ENCODE results near the gene USP40.

Gene USP40

GRCh38 chr2:233458826-233459225, 107.8 kb downstream of the USP40 start:
- Histone ChIP-seq H3K27ac (no peak overlapping the region), H3K36me3 (peaks cover 100% of the 10 kb centered on the region)

GRCh38 chr2:233458031-233458610, 108.5 kb downstream of the USP40 start:
- TF ChIP-seq CTCF (IDR thresholded peaks at IDR 0.05), result no peak
- Histone ChIP-seq H3K9me3 (no peaks in the 10 kb centered on the region), H3K27me3 (no peaks in the 10 kb centered on the region), H3K4me1 (ENCODE audit: control insufficient read depth in 1 of 2, insufficient read depth in 1 of 2, low read depth in 1 of 2, low read length in 1 of 2) (no peaks in the 10 kb centered on the region), H3K4me3 (ENCODE audit: low read depth in 1 of 2, low read length in 1 of 2) (no peak overlapping the region), H3K27ac (no peak overlapping the region), H3K36me3 (peaks cover 100% of the 10 kb centered on the region)

More at GRCh38 chr2:233458826-233459225, 107.8 kb downstream of the USP40 start:
- H3K27me3 ChIP-seq, result no peaks in the 10 kb centered on the region
- H3K9me3 ChIP-seq, result no peaks in the 10 kb centered on the region
- TF ChIP-seq CTCF (IDR thresholded peaks at IDR 0.05), result no peak
- H3K4me1 ChIP-seq (ENCODE audit: control insufficient read depth in 1 of 2, insufficient read depth in 1 of 2, low read depth in 1 of 2, low read length in 1 of 2), result no peaks in the 10 kb centered on the region
- no peak overlapping the region for H3K4me3 ChIP-seq (ENCODE audit: low read depth in 1 of 2, low read length in 1 of 2)

GRCh38 chr2:233457356-233457755, 109.2 kb downstream of the USP40 start:
- H3K9me3 ChIP-seq, result no peaks in the 10 kb centered on the region
- H3K27ac ChIP-seq, result no peak overlapping the region
- no peaks in the 10 kb centered on the region for H3K4me1 ChIP-seq (ENCODE audit: control insufficient read depth in 1 of 2, insufficient read depth in 1 of 2, low read depth in 1 of 2, low read length in 1 of 2)
- peaks cover 100% of the 10 kb centered on the region for H3K36me3 ChIP-seq
- no peak overlapping the region for H3K4me3 ChIP-seq (ENCODE audit: low read depth in 1 of 2, low read length in 1 of 2)
- H3K27me3 ChIP-seq, result no peaks in the 10 kb centered on the region
- TF ChIP-seq CTCF (IDR thresholded peaks at IDR 0.05), result no peak

- no peaks in the 10 kb centered on the region for H3K9me3 ChIP-seq
Measured at GRCh38 chr2:233456934-233457333, 109.6 kb downstream of the USP40 start.

GRCh38 chr2:233456111-233456510, 110.5 kb downstream of the USP40 start:
- H3K4me1 ChIP-seq (ENCODE audit: control insufficient read depth in 1 of 2, insufficient read depth in 1 of 2, low read depth in 1 of 2, low read length in 1 of 2), result no peaks in the 10 kb centered on the region
- no peak for TF ChIP-seq CTCF (IDR thresholded peaks at IDR 0.05)
- H3K4me3 ChIP-seq (ENCODE audit: low read depth in 1 of 2, low read length in 1 of 2), result no peak overlapping the region
- H3K27ac ChIP-seq, result no peak overlapping the region
- H3K9me3 ChIP-seq, result no peaks in the 10 kb centered on the region
- H3K27me3 ChIP-seq, result no peaks in the 10 kb centered on the region
- peaks cover 100% of the 10 kb centered on the region for H3K36me3 ChIP-seq

More at GRCh38 chr2:233456934-233457333, 109.6 kb downstream of the USP40 start:
- Histone ChIP-seq H3K4me3 (ENCODE audit: low read depth in 1 of 2, low read length in 1 of 2) (no peak overlapping the region), H3K27ac (no peak overlapping the region), H3K36me3 (peaks cover 100% of the 10 kb centered on the region), H3K27me3 (no peaks in the 10 kb centered on the region), H3K4me1 (ENCODE audit: control insufficient read depth in 1 of 2, insufficient read depth in 1 of 2, low read depth in 1 of 2, low read length in 1 of 2) (no peaks in the 10 kb centered on the region)
- TF ChIP-seq CTCF (IDR thresholded peaks at IDR 0.05), result no peak

All from neutrophil (primary cell).